Muscle of leg (tissue), 11 donors: ENCODE measurements around the gene TTN. TPM values are rescaled to one million over a fixed set of nuclear protein-coding genes. Genes with fewer than 3 reads are reported as not detected.

ENCODE experiments used
- DNase-seq: peaks from one replicate; pipeline ENCODE4 v3.0.0; 2013
- H3K27ac ChIP-seq: one replicate; pipeline ENCODE4 v1.5.1; 2013; ENCODE audit warnings: mild to moderate bottlenecking, low read length, control low read depth
- H3K27me3 ChIP-seq: one replicate; pipeline ENCODE4 v1.6.1; 2013; ENCODE audit warnings: low read length; ENCODE audit not compliant: control insufficient read depth, insufficient read depth
- H3K36me3 ChIP-seq: one replicate; pipeline ENCODE4 v1.6.1; 2013; ENCODE audit warnings: low read length; ENCODE audit not compliant: control insufficient read depth, insufficient read depth
- H3K4me1 ChIP-seq: one replicate; pipeline ENCODE4 v1.6.1; 2013; ENCODE audit warnings: low read length; ENCODE audit not compliant: control insufficient read depth, insufficient read depth
- H3K4me3 ChIP-seq: one replicate; pipeline ENCODE4 v1.5.1; 2013; ENCODE audit warnings: low read length, control low read depth
- H3K9me3 ChIP-seq: replicated peaks from 2 replicates; pipeline ENCODE4 v1.6.1; 2013; ENCODE audit warnings: low read depth, low read length; ENCODE audit not compliant: control insufficient read depth
- WGBS: methylation state at CpG from one replicate; pipeline ENCODE4 v1.1.5; 2013; ENCODE audit warnings: missing lambda C conversion rate; ENCODE audit not compliant: insufficient coverage; 5-methylcytosine and 5-hydroxymethylcytosine counted together
- polyA plus RNA-seq, 8 donors: library from polyadenylated mRNA; unstranded; fragments of 120-200 nt; gene quantifications; one replicate each; pipeline versions ENCODE4 v1.2.1 to v1.2.3, GENCODE V29; 2013; ENCODE audit warnings: inconsistent platforms in 1 of 8, low replicate concordance in 1 of 8; ENCODE audit not compliant: insufficient read length in 8 of 8, insufficient read depth in 1 of 8
- total RNA-seq: library from RNA; stranded (reverse); fragments of 120-200 nt; gene quantifications from one replicate; pipeline ENCODE4 v1.2.4, GENCODE V29; 2013

TTN gene
- total and polyA plus RNA-seq, 9 donors = 105 to 1,236 (median 194) TPM

DNA sequence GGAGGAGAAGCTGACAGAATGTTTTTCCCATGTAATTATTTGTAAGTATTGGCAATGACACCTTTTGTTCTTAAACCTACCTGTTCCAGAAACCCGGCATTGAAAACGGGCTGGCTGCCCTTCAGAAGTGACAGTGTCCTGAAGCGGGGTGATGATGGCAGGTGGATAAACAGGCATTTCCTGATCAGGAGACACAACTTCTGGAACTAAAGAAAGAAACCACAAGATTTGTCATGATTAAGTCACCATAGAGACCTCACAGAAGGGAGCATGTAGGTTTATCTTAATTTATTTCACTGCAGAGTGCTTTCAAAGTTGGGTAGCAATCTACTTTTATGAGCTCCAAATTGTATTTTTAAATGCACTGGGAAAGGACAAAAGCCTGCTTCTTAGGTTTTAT lies 43.1 kb downstream of the TTN start:
- Histone ChIP-seq H3K36me3 (peaks cover 33% of the 10 kb centered on the region), H3K27me3 (no peaks in the 10 kb centered on the region), H3K4me1 (peaks cover 12% of the 10 kb centered on the region), H3K9me3 (no peaks in the 10 kb centered on the region), H3K4me3 (no peak overlapping the region), H3K27ac (peak overlapping the region; percentile 15)
- no peak for DNase-seq
- WGBS = no CpG with 5 or more reads among the region's 3 CpGs

DNA sequence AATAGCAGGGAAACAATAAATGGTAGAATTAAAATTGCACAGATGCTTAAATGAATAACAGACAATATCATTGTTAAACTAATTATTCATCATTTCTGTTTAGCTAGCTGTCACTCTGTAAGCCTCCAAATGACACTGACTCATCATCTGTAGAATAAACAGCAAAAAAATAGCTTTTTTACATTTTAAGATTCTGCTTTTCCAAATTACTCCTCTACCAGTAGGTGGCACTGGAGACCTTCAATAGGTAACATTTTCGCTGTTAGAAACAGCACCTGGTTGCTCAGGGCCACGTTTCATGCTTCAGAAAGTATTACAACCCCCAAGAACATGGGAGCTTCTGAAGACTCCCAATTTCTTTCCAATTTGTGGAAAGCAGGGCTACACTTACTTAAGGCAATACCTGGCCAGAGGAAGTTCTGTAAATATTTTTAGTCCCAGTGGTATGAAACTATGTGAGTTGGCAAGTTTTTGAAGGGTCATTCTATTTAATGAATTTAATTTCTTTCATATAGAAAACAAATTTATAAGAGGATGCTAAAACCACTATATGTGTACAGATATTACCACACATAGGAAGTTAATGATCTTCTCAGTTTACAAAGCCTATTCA lies 45.4 kb downstream of the TTN start:
- Histone ChIP-seq H3K27me3 (no peaks in the 10 kb centered on the region), H3K27ac (no peak overlapping the region), H3K36me3 (peaks cover 30% of the 10 kb centered on the region), H3K4me3 (no peak overlapping the region), H3K9me3 (no peaks in the 10 kb centered on the region), H3K4me1 (peaks cover 8% of the 10 kb centered on the region)
- peak; percentile 51 for DNase-seq
- WGBS = 20% methylated on average over 1 of the region's 2 CpGs

DNA sequence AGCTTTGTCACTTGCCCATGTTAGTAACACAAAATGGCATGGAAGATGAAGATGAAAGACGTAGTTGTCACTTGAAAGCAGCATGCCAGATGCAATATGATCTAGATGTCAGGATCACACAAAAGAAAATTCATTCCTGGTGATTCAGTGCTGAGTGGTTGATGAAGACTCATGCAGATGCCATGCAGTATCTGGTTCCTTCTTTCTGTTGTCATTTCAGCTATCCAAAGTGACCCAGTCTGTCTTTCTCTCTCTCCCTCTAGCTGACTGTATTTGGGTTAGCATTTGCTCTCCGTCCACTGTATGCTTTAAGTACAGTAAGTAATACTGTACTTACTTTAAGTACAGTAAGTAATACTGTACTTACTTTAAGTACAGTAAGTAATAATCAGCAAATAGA lies 50.4 kb downstream of the TTN start:
- H3K27me3 ChIP-seq = no peaks in the 10 kb centered on the region
- H3K4me3 ChIP-seq = no peak overlapping the region
- no peak for DNase-seq
- no peaks in the 10 kb centered on the region for H3K4me1 ChIP-seq
- no peak overlapping the region for H3K27ac ChIP-seq
- peaks cover 23% of the 10 kb centered on the region for H3K36me3 ChIP-seq
- no peaks in the 10 kb centered on the region for H3K9me3 ChIP-seq
- WGBS = no CpG with 5 or more reads among the region's 2 CpGs

DNA sequence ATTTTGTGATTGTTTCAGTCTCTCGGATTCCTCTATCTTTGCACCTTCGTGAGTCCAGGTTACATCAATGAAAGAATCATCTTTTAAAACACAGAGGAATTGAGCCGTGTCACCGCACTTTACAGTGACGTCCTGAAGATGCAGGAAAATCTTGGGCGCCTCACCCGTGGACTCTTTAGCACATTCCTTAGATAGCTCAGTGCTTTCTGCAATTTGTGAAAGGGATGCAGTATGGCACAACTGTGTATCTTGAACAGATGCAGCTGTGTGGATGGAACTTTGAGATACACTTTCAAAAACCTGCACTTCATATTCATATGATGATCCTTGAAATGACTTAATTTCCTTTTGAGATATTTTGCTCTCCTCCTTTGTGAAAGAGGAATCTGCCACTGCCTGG lies 50.9 kb downstream of the TTN start:
- Histone ChIP-seq H3K4me1 (no peaks in the 10 kb centered on the region), H3K9me3 (no peaks in the 10 kb centered on the region), H3K27me3 (no peaks in the 10 kb centered on the region), H3K27ac (no peak overlapping the region), H3K36me3 (peaks cover 24% of the 10 kb centered on the region), H3K4me3 (no peak overlapping the region)
- WGBS = 93% methylated on average over 3 of the region's 7 CpGs
- DNase-seq = no peak

DNA sequence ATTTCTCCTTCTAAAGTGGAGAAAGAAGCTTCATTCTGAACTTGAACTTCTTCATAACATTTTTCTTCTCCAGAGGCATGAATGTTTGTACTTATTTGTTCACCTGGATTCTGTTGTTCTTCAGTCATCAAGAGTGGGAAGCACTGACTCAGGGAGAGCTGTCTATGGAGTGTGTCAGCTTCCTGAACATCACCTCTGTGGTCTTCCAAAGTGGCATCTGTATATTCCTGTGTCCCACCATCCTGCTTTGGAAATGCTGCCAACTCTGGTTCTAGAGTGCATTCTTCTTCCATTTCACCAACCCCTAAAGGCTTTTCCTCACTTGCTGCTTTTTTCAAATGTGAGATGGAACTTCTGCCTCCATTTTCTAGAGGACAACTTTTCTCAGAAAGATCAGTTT lies 59.5 kb downstream of the TTN start:
- no peaks in the 10 kb centered on the region for H3K27me3 ChIP-seq
- peaks cover 12% of the 10 kb centered on the region for H3K36me3 ChIP-seq
- no peak overlapping the region for H3K27ac ChIP-seq
- no peaks in the 10 kb centered on the region for H3K9me3 ChIP-seq
- H3K4me3 ChIP-seq = no peak overlapping the region
- DNase-seq = no peak
- no peaks in the 10 kb centered on the region for H3K4me1 ChIP-seq

DNA sequence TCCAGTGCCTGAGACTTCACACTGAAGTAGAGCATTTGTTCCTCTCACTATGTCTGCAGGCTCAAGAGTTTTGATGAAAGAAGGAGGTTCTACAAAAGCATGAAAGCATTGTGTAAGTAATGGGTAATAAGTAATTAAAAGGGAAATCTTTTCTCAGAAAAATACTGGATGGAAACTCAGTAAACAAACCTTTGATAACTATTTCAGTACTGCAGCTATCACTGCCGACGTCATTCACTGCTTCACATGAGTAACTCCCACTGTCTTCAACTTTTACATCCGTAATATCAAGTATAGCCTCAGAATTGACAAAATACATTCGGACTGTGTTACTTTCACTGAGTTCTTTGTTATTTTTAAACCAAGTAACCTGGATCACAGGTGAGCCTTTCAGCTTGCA lies 72.7 kb downstream of the TTN start:
- Histone ChIP-seq H3K27me3 (no peaks in the 10 kb centered on the region), H3K27ac (no peak overlapping the region), H3K4me1 (peaks cover 3% of the 10 kb centered on the region), H3K4me3 (no peak overlapping the region), H3K9me3 (no peaks in the 10 kb centered on the region), H3K36me3 (peaks cover 40% of the 10 kb centered on the region)
- 94% methylated on average over 4 of the region's 4 CpGs for WGBS
- no peak for DNase-seq

DNA sequence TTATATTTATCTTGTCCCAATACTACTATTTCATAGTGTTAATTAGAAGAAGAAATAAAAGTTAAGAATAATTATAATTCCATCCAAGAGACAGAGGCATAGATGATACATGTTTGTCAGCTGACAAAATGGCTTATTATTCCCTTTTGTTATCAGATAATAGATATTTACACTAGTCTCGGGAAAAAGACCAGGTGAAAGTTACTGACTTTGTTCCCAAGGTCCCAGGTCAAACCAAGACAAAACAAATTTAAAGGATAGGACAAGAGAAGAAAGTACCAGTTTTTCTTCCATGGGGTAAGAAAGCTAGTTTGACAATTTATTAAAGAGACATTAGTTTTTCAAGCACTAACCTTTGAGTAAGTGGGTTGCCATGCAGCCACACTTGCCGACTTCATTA lies 73.2 kb downstream of the TTN start:
- Histone ChIP-seq H3K27ac (no peak overlapping the region), H3K36me3 (peaks cover 44% of the 10 kb centered on the region), H3K27me3 (no peaks in the 10 kb centered on the region), H3K4me3 (no peak overlapping the region), H3K9me3 (no peaks in the 10 kb centered on the region), H3K4me1 (peaks cover 3% of the 10 kb centered on the region)
- DNase-seq = no peak
- WGBS = no CpG with 5 or more reads among the region's 2 CpGs

DNA sequence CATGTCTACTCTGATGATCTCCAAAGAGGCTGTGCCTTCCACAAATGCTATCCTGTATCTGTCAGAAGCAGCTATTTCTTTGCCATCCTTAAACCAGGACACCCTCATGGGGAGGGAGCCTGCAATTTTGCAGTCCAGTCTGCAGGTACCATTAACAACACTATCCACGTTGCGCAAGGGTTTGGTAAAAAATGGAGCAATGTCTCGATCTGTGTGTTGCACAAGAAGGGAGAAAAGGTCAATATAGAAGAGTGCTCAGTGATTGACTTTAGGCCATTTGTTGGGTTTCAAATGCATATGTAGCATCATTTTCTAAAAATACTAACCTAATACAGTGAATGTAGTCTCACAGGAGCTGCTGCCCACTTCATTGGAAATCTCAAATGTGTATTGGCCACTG lies 74.3 kb downstream of the TTN start:
- H3K4me1 ChIP-seq = peaks cover under 1% of the 10 kb centered on the region
- no peak overlapping the region for H3K27ac ChIP-seq

DNA sequence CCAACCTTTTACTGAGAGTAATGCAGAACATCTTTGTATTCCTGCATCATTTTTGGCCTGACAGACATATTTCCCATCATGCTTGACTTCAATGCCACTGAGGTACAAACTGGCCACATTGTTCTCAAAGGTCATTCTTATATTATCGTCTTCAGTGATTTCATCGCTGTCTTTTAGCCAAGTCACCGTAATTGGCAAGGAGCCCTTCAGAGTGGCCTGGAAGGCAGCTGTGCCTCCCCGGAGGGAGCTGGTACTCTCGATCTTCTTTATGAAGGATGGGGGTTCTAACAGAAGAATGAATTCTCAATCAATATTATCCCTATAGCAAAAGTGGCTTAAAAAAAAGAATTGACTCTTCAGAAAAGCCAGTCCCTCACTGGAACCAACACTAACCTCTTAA lies 75.9 kb downstream of the TTN start:
- 85% methylated on average over 2 of the region's 5 CpGs for WGBS
- Histone ChIP-seq H3K4me3 (no peak overlapping the region), H3K27ac (no peak overlapping the region), H3K4me1 (no peaks in the 10 kb centered on the region), H3K36me3 (peaks cover 34% of the 10 kb centered on the region), H3K27me3 (no peaks in the 10 kb centered on the region), H3K9me3 (no peaks in the 10 kb centered on the region)
- no peak for DNase-seq

More for the DNA sequence above, 74.3 kb downstream of the TTN start:
- WGBS = no CpG with 5 or more reads among the region's 3 CpGs
- Histone ChIP-seq H3K36me3 (peaks cover 41% of the 10 kb centered on the region), H3K27me3 (no peaks in the 10 kb centered on the region), H3K9me3 (no peaks in the 10 kb centered on the region), H3K4me3 (no peak overlapping the region)
- no peak for DNase-seq

DNA sequence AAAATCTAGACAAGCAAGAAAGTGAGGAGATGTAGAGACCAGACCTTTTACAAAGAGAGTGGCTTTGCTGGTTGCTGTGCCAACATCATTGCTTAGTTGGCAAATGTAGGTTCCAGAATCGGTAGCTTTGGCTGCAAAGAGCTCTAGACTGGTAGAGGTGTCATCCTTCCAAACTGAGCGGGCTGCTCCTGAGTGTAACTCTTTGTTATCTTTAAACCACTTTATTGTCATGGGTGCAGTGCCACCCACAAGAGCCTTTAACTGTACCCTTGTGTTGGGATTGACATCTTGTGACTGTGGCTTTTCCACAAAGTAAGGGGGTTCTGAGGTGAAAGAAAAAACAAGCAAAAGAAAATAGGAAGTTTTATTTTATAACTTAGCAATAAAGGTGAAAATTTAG lies 77.2 kb downstream of the TTN start:
- H3K36me3 ChIP-seq = peaks cover 39% of the 10 kb centered on the region
- WGBS = 84% methylated on average over 2 of the region's 2 CpGs

DNA sequence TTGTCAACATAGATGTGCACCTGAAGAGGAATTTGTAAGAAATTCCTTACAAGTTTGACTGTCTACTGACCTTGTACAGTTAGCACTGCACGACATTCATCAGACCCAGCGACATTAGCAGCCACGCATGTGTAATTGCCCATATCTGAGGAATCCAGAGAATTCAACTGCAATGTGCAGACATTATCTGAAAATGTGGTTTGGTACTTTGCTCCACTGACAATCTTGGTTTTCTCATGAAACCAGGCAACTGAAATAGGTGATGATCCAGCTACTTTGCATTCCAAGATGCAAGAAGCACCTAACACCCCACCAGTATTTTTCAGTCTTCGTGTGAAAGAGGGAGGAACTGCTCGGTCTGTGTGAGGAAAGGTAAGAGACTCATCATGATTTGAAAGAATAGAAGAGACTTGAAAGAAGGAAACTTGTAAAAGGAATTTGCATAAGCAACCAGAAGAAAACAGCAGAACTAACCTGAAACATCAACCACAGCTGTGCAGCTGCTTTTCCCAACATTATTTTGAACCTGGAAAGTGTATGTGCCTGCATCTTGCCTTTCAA lies 83.4 kb downstream of the TTN start:
- Histone ChIP-seq H3K36me3 (peaks cover 22% of the 10 kb centered on the region), H3K4me3 (no peak overlapping the region), H3K4me1 (no peaks in the 10 kb centered on the region), H3K9me3 (no peaks in the 10 kb centered on the region), H3K27me3 (no peaks in the 10 kb centered on the region), H3K27ac (no peak overlapping the region)
- 92% methylated on average over 3 of the region's 5 CpGs for WGBS
- no peak for DNase-seq

More for the DNA sequence above, 77.2 kb downstream of the TTN start:
- no peak overlapping the region for H3K4me3 ChIP-seq
- no peak overlapping the region for H3K27ac ChIP-seq
- H3K27me3 ChIP-seq = no peaks in the 10 kb centered on the region
- no peaks in the 10 kb centered on the region for H3K4me1 ChIP-seq
- H3K9me3 ChIP-seq = no peaks in the 10 kb centered on the region
- DNase-seq = no peak
